K562 (cell line): Measurements from ENCODE around the gene RASGRP2. TPM values are rescaled to one million over a fixed set of nuclear protein-coding genes. Genes with fewer than 3 reads are reported as not detected.

ENCODE experiments used
- E2F1 ChIP-seq: sonication (generic); formaldehyde crosslinking; IDR thresholded peaks from 2 replicates; pipeline ENCODE4 v1.8.1; 2023; ENCODE audit warnings: mild to moderate bottlenecking, missing genetic modification reagents, moderate library complexity
- FIP1L1 ChIP-seq: fragments of 200-400 bp; formaldehyde crosslinking; IDR thresholded peaks from 2 replicates; pipeline ENCODE4 v1.6.1; 2018; ENCODE audit warnings: mild to moderate bottlenecking, low read depth, low read length; ENCODE audit not compliant: poor library complexity, severe bottlenecking
- FOSL1 ChIP-seq: fragments of 200-800 bp; sonication (Bioruptor generic); conservative IDR thresholded peaks from 2 replicates; pipeline ENCODE4 v1.6.1; 2016; ENCODE audit warnings: missing genetic modification characterization, missing compliant biosample characterization
- HDGF ChIP-seq: fragments of 450-650 bp; IDR thresholded peaks from 2 replicates; pipeline ENCODE4 v1.6.1; 2016
- HMBOX1 ChIP-seq: sonication (generic); IDR thresholded peaks from 2 replicates; pipeline ENCODE4 v1.6.1; 2016
- MAFG ChIP-seq: fragments of 450-650 bp; conservative IDR thresholded peaks from 2 replicates; pipeline ENCODE4 v1.6.1; 2016; ENCODE audit warnings: missing genetic modification characterization, missing compliant biosample characterization
- MITF ChIP-seq: IDR thresholded peaks from 2 replicates; pipeline ENCODE4 v1.6.1; 2014; ENCODE audit warnings: antibody characterized with exemption
- NFE2 ChIP-seq: IDR thresholded peaks from 2 replicates; pipeline ENCODE4 v1.6.1; 2014; ENCODE audit warnings: antibody characterized with exemption, low read depth
- NFIX ChIP-seq: fragments of 250-450 bp; sonication (Bioruptor Pico); IDR thresholded peaks from 2 replicates; pipeline ENCODE4 v1.4.0; 2020; ENCODE audit warnings: low read depth, mild to moderate bottlenecking, moderate library complexity
- POLR2AphosphoS5 ChIP-seq: IDR thresholded peaks from 2 replicates; pipeline ENCODE4 v1.6.1; 2011; ENCODE audit warnings: mild to moderate bottlenecking, low read depth, low read length, moderate library complexity; ENCODE audit not compliant: control insufficient read depth, insufficient read depth
- SP2 ChIP-seq: IDR thresholded peaks from 2 replicates; pipeline ENCODE4 v1.6.1; 2011; ENCODE audit warnings: mild to moderate bottlenecking, low read depth, low read length, moderate library complexity; ENCODE audit not compliant: poor library complexity, severe bottlenecking; ENCODE audit errors: extremely low read depth
- polyA plus RNA-seq, 8 experiments: library from polyadenylated mRNA; depleted of rRNA in 4 of 8; stranded (reverse) in 5 of 8; unstranded in 3 of 8; fragments of >200 nt; fragmentation: Nextera tagmentation in 2 of 8; fragmentation: Illumina TruSeq in 1 of 8; extraction: Ambion mirVana in 2 of 8; extraction: Trizol in 1 of 8; gene quantifications; 2 replicates each; pipeline versions ENCODE4 v1.2.1 to v1.2.3, GENCODE V29; 2011 to 2014; ENCODE audit warnings: inconsistent platforms in 1 of 8, missing spikeins in 1 of 8
- total RNA-seq, 7 experiments: library from RNA; depleted of rRNA in 6 of 7; stranded (reverse); fragments of >200 nt in 6 of 7; fragmentation: Illumina TruSeq in 2 of 7; extraction: Trizol in 2 of 7; gene quantifications; 2 replicates each; pipeline versions ENCODE4 v1.2.1 to v1.2.3, GENCODE V29; 2011 to 2021; ENCODE audit warnings: low replicate concordance in 1 of 7
- TF ChIP-seq, protein P1 (sequence below): sonication (generic); formaldehyde crosslinking; IDR thresholded peaks from 2 replicates; pipeline ENCODE4 v1.8.0; 2022; ENCODE audit warnings: missing genetic modification reagents, mild to moderate bottlenecking, borderline replicate concordance
- TF ChIP-seq, protein P2 (sequence below): fragments of 450-650 bp; IDR thresholded peaks from 2 replicates; pipeline ENCODE4 v1.6.1; 2017; ENCODE audit warnings: antibody characterized with exemption, mild to moderate bottlenecking
- TF ChIP-seq, protein P3 (sequence below): sonication (generic); formaldehyde crosslinking; IDR thresholded peaks from 2 replicates; pipeline ENCODE4 v1.8.0; 2022; ENCODE audit warnings: mild to moderate bottlenecking, low read depth, missing genetic modification reagents

Gene RASGRP2
- total and polyA plus RNA-seq, 9 of the 15 experiments (the other 6 are each of a cell fraction or from before 2014, with no cell fraction given), result 0.87 to 22.7 (median 5.5) TPM

DNA sequence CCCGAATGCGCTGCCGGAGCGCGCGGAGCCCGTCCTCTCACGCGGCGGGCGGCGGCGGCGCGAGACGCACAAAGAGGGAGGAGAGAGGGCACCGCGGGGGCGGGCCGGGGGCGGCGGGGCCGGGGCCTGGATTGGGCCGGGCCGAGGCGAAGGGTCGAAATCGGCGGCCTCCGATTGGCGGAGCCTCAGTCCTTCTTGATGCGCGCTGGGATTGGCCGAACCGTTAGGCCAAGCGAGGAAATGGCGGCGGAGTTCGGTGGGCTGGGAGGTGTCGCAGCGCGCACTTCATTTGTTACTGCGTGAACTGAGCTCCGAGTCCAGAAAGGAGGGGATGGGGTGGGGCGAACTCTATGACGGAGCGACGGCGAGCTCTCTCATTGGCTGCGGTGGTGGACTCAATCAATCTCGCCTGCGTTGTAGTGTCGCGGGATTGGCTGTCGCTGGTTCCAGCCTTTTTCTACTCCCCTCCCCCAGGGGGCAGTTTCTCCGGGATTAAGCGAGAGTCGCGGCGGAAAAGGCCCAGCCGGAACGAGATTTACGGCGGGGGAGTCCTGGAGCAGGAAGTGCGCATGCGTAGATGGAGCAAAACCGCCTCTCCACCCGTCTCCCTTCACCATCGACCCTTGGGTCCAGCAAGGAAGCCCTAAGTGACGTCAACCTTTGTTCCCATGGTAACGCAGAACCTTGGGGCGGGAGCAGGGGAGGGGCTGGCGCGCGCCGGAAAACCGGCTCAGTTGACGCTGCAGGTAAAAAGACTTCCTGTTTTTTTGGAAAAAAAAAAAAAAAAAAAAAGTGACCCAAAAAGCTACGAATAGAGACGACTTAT lies 34.7 kb upstream of the RASGRP2 start, which contains the start of gene SF1 (continued):
- TF ChIP-seq, protein P1, sequence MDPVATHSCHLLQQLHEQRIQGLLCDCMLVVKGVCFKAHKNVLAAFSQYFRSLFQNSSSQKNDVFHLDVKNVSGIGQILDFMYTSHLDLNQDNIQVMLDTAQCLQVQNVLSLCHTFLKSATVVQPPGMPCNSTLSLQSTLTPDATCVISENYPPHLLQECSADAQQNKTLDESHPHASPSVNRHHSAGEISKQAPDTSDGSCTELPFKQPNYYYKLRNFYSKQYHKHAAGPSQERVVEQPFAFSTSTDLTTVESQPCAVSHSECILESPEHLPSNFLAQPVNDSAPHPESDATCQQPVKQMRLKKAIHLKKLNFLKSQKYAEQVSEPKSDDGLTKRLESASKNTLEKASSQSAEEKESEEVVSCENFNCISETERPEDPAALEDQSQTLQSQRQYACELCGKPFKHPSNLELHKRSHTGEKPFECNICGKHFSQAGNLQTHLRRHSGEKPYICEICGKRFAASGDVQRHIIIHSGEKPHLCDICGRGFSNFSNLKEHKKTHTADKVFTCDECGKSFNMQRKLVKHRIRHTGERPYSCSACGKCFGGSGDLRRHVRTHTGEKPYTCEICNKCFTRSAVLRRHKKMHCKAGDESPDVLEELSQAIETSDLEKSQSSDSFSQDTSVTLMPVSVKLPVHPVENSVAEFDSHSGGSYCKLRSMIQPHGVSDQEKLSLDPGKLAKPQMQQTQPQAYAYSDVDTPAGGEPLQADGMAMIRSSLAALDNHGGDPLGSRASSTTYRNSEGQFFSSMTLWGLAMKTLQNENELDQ (CRISPR knock-in tag), result no peak
- TF ChIP-seq POLR2AphosphoS5 (peak; percentile 83), MITF (no peak), MAFG (tag) (no peak), SP2 (no peak), NFE2 (no peak), NFIX (CRISPR knock-in tag) (no peak), E2F1 (CRISPR knock-in tag) (no peak), HMBOX1 (peak; percentile 56; the same call in 1 of the 2 replicates), FIP1L1 (no peak), HDGF (no peak), FOSL1 (no peak)
- TF ChIP-seq, protein P2, sequence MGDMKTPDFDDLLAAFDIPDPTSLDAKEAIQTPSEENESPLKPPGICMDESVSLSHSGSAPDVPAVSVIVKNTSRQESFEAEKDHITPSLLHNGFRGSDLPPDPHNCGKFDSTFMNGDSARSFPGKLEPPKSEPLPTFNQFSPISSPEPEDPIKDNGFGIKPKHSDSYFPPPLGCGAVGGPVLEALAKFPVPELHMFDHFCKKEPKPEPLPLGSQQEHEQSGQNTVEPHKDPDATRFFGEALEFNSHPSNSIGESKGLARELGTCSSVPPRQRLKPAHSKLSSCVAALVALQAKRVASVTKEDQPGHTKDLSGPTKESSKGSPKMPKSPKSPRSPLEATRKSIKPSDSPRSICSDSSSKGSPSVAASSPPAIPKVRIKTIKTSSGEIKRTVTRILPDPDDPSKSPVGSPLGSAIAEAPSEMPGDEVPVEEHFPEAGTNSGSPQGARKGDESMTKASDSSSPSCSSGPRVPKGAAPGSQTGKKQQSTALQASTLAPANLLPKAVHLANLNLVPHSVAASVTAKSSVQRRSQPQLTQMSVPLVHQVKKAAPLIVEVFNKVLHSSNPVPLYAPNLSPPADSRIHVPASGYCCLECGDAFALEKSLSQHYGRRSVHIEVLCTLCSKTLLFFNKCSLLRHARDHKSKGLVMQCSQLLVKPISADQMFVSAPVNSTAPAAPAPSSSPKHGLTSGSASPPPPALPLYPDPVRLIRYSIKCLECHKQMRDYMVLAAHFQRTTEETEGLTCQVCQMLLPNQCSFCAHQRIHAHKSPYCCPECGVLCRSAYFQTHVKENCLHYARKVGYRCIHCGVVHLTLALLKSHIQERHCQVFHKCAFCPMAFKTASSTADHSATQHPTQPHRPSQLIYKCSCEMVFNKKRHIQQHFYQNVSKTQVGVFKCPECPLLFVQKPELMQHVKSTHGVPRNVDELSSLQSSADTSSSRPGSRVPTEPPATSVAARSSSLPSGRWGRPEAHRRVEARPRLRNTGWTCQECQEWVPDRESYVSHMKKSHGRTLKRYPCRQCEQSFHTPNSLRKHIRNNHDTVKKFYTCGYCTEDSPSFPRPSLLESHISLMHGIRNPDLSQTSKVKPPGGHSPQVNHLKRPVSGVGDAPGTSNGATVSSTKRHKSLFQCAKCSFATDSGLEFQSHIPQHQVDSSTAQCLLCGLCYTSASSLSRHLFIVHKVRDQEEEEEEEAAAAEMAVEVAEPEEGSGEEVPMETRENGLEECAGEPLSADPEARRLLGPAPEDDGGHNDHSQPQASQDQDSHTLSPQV, result no peak
- TF ChIP-seq, protein P3, sequence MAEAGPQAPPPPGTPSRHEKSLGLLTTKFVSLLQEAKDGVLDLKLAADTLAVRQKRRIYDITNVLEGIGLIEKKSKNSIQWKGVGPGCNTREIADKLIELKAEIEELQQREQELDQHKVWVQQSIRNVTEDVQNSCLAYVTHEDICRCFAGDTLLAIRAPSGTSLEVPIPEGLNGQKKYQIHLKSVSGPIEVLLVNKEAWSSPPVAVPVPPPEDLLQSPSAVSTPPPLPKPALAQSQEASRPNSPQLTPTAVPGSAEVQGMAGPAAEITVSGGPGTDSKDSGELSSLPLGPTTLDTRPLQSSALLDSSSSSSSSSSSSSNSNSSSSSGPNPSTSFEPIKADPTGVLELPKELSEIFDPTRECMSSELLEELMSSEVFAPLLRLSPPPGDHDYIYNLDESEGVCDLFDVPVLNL (CRISPR knock-in tag), result no peak
